ENCODE measurements around the gene TREM2.
"Not testable (repeated sequence)": the region's sequence is repeated elsewhere in the genome, so short reads cannot be mapped to it uniquely, and the experiment has no call there.

The TREM2 gene

GRCh38 chr6:41162687-41163418 is at the start of gene TREM2:
Gene TREM2 (minus strand): TSS chr6:41163116. CDS start chr6:41163082, 34 bp downstream.
- no peak for DNase-seq (ENCODE audit: low read depth in 1 of 2, low spot score in 1 of 2)

GRCh38 chr6:41209547-41210320 is 46.8 kb upstream of the TREM2 start:
- DNase-seq (ENCODE audit: low read depth in 1 of 2, low spot score in 1 of 2), result no peak

- no peak for DNase-seq (ENCODE audit: low read depth in 1 of 2, low spot score in 1 of 2)
Observed at GRCh38 chr6:41208439-41209106, 45.7 kb upstream of the TREM2 start.

- no peak for DNase-seq (ENCODE audit: low read depth in 1 of 2, low spot score in 1 of 2)
Observed at GRCh38 chr6:41204156-41204555, 41.2 kb upstream of the TREM2 start.

GRCh38 chr6:41201764-41202173 is 38.9 kb upstream of the TREM2 start:
- no peak for DNase-seq (ENCODE audit: low read depth in 1 of 2, low spot score in 1 of 2)

- DNase-seq (ENCODE audit: low read depth in 1 of 2, low spot score in 1 of 2), result no peak
Observed at GRCh38 chr6:41200901-41201763, 38.2 kb upstream of the TREM2 start, which contains the start of gene TREML2. Gene TREML2 (minus strand): TSS chr6:41201149. CDS start chr6:41201008, 141 bp downstream.

GRCh38 chr6:41200296-41200900 is 37.5 kb upstream of the TREM2 start:
- DNase-seq (ENCODE audit: low read depth in 1 of 2, low spot score in 1 of 2), result peak in 1 of 2 donors; percentile 42

GRCh38 chr6:41199552-41200246 is 36.8 kb upstream of the TREM2 start:
- DNase-seq (ENCODE audit: low read depth in 1 of 2, low spot score in 1 of 2), result no peak

GRCh38 chr6:41197234-41197633 is 34.3 kb upstream of the TREM2 start:
- no peak for DNase-seq (ENCODE audit: low read depth in 1 of 2, low spot score in 1 of 2)

- DNase-seq (ENCODE audit: low read depth in 1 of 2, low spot score in 1 of 2), result no peak
Observed at GRCh38 chr6:41194386-41194785, 31.5 kb upstream of the TREM2 start.

GRCh38 chr6:41193884-41194283 is 31.0 kb upstream of the TREM2 start:
- no peak for DNase-seq (ENCODE audit: low read depth in 1 of 2, low spot score in 1 of 2)

GRCh38 chr6:41193171-41193734 is 30.3 kb upstream of the TREM2 start:
- no peak for DNase-seq (ENCODE audit: low read depth in 1 of 2, low spot score in 1 of 2)

- DNase-seq (ENCODE audit: low read depth in 1 of 2, low spot score in 1 of 2), result peak in 1 of 2 donors; percentile 33
Observed at GRCh38 chr6:41191569-41191968, 28.7 kb upstream of the TREM2 start.

- no peak for DNase-seq (ENCODE audit: low read depth in 1 of 2, low spot score in 1 of 2)
Observed at GRCh38 chr6:41190791-41191190, 27.9 kb upstream of the TREM2 start.

- DNase-seq (ENCODE audit: low read depth in 1 of 2, low spot score in 1 of 2), result no peak
Observed at GRCh38 chr6:41189967-41190366, 27.1 kb upstream of the TREM2 start.

- not testable (repeated sequence) for DNase-seq (ENCODE audit: low read depth in 1 of 2, low spot score in 1 of 2)
Observed at GRCh38 chr6:41189046-41189445, 26.1 kb upstream of the TREM2 start.

GRCh38 chr6:41187924-41188886 is 25.3 kb upstream of the TREM2 start:
- DNase-seq (ENCODE audit: low read depth in 1 of 2, low spot score in 1 of 2), result no peak

GRCh38 chr6:41186031-41186562 is 23.2 kb upstream of the TREM2 start:
- DNase-seq (ENCODE audit: low read depth in 1 of 2, low spot score in 1 of 2), result no peak

All from stimulated activated CD4-positive, alpha-beta T cell treated with anti-CD3 and anti-CD28 coated beads, Interleukin-15, amount 100 ng/mL, for 1 hour (primary cell).